Gastrocnemius medialis (tissue), 4 donors: ENCODE data around the gene MLIP.

ENCODE experiments used
- POLR2A ChIP-seq, 2 donors: fragments of 450-650 bp; IDR thresholded peaks; one replicate each; pipeline ENCODE4 v1.6.1; 2017; ENCODE audit warnings: antibody characterized with exemption in 2 of 2, mild to moderate bottlenecking in 2 of 2, moderate library complexity in 2 of 2
- TF ChIP-seq, protein P1 (sequence below), 5 experiments: fragments of 450-650 bp in 3 of 5; fragments of 200-600 bp in 2 of 5; sonication (generic) in 2 of 5; IDR thresholded peaks in 4 of 5; conservative IDR thresholded peaks in 1 of 5; 1 replicate in 4 of 5; 2 replicates in 1 of 5; pipeline ENCODE4 v1.5.1; 2016 to 2019; ENCODE audit warnings: antibody characterized with exemption in 5 of 5, mild to moderate bottlenecking in 3 of 5, moderate library complexity in 3 of 5

DNA sequence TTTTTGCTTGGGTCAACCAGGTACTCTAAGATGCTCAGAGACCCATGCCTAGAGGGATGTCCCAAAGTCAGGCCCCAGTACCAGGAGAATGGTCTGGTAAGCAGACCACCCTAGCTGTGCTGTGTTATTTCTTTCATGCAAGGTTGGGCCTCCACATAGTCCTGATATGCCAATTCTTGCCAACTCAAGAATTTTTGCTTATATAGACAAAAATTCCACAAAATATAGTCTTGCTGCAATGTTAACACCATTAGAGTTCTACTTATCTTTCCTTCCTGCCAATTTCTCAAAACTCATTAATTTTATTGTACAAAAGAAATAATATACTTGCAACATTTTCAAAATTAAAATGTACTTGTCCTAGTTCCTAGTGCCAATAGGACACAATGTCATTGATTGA, 163.1 kb downstream of the MLIP start:
- TF ChIP-seq, protein P1, sequence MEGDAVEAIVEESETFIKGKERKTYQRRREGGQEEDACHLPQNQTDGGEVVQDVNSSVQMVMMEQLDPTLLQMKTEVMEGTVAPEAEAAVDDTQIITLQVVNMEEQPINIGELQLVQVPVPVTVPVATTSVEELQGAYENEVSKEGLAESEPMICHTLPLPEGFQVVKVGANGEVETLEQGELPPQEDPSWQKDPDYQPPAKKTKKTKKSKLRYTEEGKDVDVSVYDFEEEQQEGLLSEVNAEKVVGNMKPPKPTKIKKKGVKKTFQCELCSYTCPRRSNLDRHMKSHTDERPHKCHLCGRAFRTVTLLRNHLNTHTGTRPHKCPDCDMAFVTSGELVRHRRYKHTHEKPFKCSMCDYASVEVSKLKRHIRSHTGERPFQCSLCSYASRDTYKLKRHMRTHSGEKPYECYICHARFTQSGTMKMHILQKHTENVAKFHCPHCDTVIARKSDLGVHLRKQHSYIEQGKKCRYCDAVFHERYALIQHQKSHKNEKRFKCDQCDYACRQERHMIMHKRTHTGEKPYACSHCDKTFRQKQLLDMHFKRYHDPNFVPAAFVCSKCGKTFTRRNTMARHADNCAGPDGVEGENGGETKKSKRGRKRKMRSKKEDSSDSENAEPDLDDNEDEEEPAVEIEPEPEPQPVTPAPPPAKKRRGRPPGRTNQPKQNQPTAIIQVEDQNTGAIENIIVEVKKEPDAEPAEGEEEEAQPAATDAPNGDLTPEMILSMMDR (IDR thresholded peaks at IDR 0.05 in 4 of 5, conservative IDR thresholded peaks at IDR 0.05 in 1 of 5): no peak
- TF ChIP-seq POLR2A (IDR thresholded peaks at IDR 0.05): no peak
